ENCODE measurements around the gene FANCG.

Gene FANCG

DNA sequence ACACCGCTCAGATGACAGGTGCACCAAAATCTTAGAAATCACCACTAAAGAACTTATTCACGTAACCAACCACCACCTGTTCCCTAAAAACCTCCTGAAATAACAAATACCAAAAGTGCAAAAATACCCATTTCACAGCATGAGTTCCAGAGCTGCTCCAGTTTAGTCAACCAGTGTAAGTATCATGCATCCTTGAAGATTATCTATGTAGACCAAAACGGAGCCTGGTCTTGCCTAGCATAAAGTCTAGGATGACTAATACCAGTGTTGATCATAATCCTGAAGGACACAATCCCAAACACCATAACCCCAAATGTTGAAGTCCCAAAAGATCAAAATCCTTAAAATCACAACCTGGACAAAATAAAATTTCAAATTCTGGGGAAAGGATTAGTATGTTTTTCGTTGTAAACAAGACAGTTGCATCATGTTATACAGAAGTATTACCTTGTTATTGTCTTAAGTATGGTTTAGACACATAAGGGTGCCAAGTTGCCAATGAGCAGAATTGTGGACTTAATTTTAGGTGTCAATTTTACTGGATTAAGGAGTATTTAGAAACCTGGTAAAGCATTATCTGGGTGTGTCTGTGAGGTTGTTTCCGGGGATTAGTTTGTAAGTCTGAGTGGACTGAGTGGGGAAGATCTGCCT, 25.4 kb downstream of the FANCG start:
- TF ChIP-seq, protein P1, sequence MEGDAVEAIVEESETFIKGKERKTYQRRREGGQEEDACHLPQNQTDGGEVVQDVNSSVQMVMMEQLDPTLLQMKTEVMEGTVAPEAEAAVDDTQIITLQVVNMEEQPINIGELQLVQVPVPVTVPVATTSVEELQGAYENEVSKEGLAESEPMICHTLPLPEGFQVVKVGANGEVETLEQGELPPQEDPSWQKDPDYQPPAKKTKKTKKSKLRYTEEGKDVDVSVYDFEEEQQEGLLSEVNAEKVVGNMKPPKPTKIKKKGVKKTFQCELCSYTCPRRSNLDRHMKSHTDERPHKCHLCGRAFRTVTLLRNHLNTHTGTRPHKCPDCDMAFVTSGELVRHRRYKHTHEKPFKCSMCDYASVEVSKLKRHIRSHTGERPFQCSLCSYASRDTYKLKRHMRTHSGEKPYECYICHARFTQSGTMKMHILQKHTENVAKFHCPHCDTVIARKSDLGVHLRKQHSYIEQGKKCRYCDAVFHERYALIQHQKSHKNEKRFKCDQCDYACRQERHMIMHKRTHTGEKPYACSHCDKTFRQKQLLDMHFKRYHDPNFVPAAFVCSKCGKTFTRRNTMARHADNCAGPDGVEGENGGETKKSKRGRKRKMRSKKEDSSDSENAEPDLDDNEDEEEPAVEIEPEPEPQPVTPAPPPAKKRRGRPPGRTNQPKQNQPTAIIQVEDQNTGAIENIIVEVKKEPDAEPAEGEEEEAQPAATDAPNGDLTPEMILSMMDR (IDR thresholded peaks at IDR 0.05; ENCODE audit: low read depth, low read length), result no peak
- Histone ChIP-seq H3K36me3 (peaks cover 56% of the 10 kb centered on the region), H3K9me3 (ENCODE audit: severe bottlenecking) (no peaks in the 10 kb centered on the region), H3K27ac (no peak overlapping the region), H3K4me3 (ENCODE audit: low read depth, low read length) (no peak overlapping the region), H3K27me3 (ENCODE audit: insufficient read depth, low read depth, severe bottlenecking) (no peaks in the 10 kb centered on the region)
- DNase-seq, result no peak

DNA sequence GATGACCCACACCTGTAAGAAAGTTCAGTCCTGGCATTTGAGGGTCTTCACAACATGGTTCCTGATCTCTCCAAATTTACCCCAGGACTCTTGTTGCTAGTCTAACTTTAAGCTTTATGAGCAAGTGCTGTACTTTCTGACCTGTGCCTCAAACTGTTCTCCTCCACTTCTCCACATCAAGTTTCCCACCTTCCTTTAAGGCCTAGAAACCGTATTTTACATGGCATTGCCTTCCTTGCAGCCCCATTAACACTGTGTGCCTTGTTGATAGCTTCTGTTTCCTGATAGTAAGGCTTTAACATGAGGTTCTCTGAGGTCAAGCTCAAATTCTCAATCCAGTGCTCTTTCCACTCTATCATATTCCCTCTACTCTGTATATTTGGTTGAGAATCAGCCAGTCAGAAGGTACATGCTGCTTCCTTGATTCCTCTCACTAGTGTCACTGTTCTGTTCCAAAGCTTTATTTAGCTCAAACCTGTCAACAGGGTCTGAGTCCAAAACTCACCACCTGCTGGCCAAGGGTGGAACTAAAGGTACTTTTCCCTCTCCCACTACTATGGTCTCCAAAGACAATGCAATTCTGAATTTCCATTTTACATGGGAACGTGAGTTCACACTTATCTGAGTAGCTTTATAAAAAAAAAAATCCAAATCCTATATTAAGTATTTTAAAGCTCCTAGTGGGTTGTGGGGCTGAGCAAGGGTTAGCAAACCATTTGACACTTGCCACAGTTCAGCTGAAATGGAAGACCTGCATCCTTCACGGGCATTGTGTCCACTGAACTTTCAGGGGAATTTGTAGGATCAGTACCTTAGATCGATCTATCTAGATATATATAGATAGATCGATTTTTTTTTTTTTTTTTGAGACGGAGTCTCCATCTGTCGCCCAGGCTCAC, 28.4 kb downstream of the FANCG start:
- H3K36me3 ChIP-seq, result peaks cover 35% of the 10 kb centered on the region
- H3K9me3 ChIP-seq (ENCODE audit: severe bottlenecking), result no peaks in the 10 kb centered on the region
- H3K27ac ChIP-seq, result no peak overlapping the region
- DNase-seq, result peak; percentile 73
- TF ChIP-seq, protein P1 (IDR thresholded peaks at IDR 0.05; ENCODE audit: low read depth, low read length), result peak; percentile 63
- H3K4me3 ChIP-seq (ENCODE audit: low read depth, low read length), result no peak overlapping the region
- H3K27me3 ChIP-seq (ENCODE audit: insufficient read depth, low read depth, severe bottlenecking), result no peaks in the 10 kb centered on the region

DNA sequence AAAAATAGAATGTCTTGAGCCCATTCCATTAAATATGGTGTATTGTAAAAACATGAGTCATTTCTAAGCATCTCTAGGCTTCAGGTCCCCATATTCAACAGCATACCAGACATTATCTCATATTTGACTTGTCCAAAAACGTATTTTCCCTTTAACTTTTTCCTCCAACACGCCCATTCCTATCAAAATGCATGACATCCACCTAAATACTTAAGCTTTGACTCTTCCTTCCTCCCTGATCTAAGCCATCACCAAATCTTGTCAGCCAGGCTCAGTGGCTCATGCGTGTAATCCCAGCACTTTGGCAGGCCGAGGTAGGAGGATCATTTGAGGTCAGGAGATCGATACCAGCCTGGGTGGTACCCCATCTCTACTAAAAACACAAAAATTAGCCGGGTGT, 31.2 kb downstream of the FANCG start:
- peaks cover 17% of the 10 kb centered on the region for H3K36me3 ChIP-seq
- H3K27me3 ChIP-seq (ENCODE audit: insufficient read depth, low read depth, severe bottlenecking), result no peaks in the 10 kb centered on the region
- TF ChIP-seq, protein P1 (IDR thresholded peaks at IDR 0.05; ENCODE audit: low read depth, low read length), result no peak
- no peak overlapping the region for H3K4me3 ChIP-seq (ENCODE audit: low read depth, low read length)
- H3K9me3 ChIP-seq (ENCODE audit: severe bottlenecking), result no peaks in the 10 kb centered on the region
- H3K27ac ChIP-seq, result no peak overlapping the region
- no peak for DNase-seq

DNA sequence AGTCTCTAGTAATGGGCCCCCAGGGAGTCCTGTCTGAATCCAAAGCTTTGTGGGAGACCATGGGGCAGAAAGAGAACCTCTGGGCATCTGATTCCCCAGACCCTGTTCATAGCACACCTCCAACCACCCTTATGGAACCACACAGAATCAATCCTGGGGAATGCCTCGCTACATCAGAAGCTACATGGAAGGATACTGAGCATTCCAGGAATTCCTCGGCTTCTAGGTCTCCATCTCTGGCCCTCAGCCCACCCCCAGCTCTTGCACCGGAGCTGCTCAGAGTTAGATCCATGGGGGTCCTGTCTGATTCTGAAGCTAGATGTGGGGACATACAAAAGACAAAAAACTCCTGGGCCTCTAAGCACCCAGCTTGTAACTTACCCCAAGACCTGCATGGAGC, 35.7 kb downstream of the FANCG start:
- Histone ChIP-seq H3K27me3 (ENCODE audit: insufficient read depth, low read depth, severe bottlenecking) (no peaks in the 10 kb centered on the region), H3K9me3 (ENCODE audit: severe bottlenecking) (no peaks in the 10 kb centered on the region), H3K36me3 (peaks cover 9% of the 10 kb centered on the region), H3K27ac (no peak overlapping the region), H3K4me3 (ENCODE audit: low read depth, low read length) (no peak overlapping the region)
- DNase-seq, result no peak
- TF ChIP-seq, protein P1 (IDR thresholded peaks at IDR 0.05; ENCODE audit: low read depth, low read length), result no peak

DNA sequence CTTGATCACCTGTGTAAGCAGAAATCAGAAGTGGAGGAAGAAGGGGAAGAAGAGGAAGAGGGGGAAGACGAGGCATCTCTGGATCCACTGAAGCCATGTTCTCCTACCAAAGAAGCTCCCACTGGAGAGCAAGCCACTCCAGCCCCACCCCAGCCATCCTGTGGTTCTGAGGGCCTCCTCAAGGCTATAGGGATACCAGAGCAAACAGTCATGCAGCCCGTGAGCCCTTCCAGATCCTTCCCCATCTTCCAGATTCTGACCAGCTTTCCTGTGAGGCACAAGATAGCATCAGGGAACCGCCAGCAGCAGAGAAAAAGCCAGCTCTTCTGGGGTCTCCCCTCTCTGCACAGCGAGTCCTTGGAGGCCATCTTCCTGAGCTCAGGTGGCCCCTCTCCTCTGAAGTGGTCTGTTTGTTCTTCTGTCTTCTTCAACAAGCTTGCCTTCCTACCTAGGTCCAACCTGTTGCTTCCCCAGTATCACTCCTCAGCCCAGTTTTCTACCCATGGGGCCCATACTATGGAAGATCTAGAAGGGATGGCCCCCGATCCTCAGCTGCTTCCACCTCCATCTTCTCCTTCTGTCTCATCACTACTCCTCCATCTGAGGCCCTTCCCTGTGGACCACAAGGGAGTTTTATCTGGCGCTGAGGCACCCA, 36.7 kb downstream of the FANCG start:
- Histone ChIP-seq H3K4me3 (ENCODE audit: low read depth, low read length) (no peak overlapping the region), H3K27me3 (ENCODE audit: insufficient read depth, low read depth, severe bottlenecking) (no peaks in the 10 kb centered on the region), H3K36me3 (peaks cover 2% of the 10 kb centered on the region; the same call in 1 of the 2 replicates), H3K27ac (no peak overlapping the region), H3K9me3 (ENCODE audit: severe bottlenecking) (no peaks in the 10 kb centered on the region)
- DNase-seq, result no peak
- TF ChIP-seq, protein P1 (IDR thresholded peaks at IDR 0.05; ENCODE audit: low read depth, low read length), result no peak
